Suprapubic skin (tissue), 4 donors: ENCODE data around the gene ATP6V1E1. TPM values are rescaled to one million over a fixed set of nuclear protein-coding genes. Genes with fewer than 3 reads are reported as not detected.

Experiments
- DNase-seq, 2 donors: peaks; one replicate each; pipeline ENCODE4 v3.0.0-alpha.2; 2019; ENCODE audit warnings: low spot score in 2 of 2
- H3K27ac ChIP-seq: fragments of 200-600 bp; sonication (generic); one replicate; pipeline ENCODE4 v1.5.1; 2019
- H3K27me3 ChIP-seq: fragments of 200-600 bp; sonication (generic); one replicate; pipeline ENCODE4 v1.5.1; 2019
- H3K36me3 ChIP-seq: fragments of 200-600 bp; sonication (generic); one replicate; pipeline ENCODE4 v1.5.1; 2019
- H3K4me1 ChIP-seq: fragments of 200-600 bp; sonication (generic); one replicate; pipeline ENCODE4 v1.5.1; 2019
- H3K4me3 ChIP-seq: fragments of 200-600 bp; sonication (generic); one replicate; pipeline ENCODE4 v1.5.1; 2019; ENCODE audit warnings: mild to moderate bottlenecking
- H3K9me3 ChIP-seq: fragments of 200-600 bp; sonication (generic); one replicate; pipeline ENCODE4 v1.5.1; 2019
- EP300 ChIP-seq: sonication (generic); formaldehyde crosslinking; IDR thresholded peaks from one replicate; pipeline ENCODE4 v1.6.1; 2017; ENCODE audit warnings: antibody characterized with exemption
- POLR2A ChIP-seq, 2 donors: fragments of 450-650 bp; IDR thresholded peaks; one replicate each; pipeline ENCODE4 v1.6.1; 2017; ENCODE audit warnings: antibody characterized with exemption in 2 of 2, mild to moderate bottlenecking in 2 of 2, moderate library complexity in 2 of 2
- POLR2AphosphoS5 ChIP-seq, 3 donors: sonication (generic); formaldehyde crosslinking; IDR thresholded peaks; one replicate each; pipeline ENCODE4 v1.6.1; 2017; ENCODE audit warnings: antibody characterized with exemption in 3 of 3
- WGBS: methylation state at CpG from one replicate; pipeline ENCODE4 v1.1.5; 2018; 5-methylcytosine and 5-hydroxymethylcytosine counted together
- total RNA-seq, 4 donors: library from RNA; depleted of rRNA; stranded (reverse); fragments of >200 nt; gene quantifications; one replicate each; pipeline ENCODE4 v1.1.0, GENCODE V29; 2016
- TF ChIP-seq, protein P1 (sequence below), 2 donors: fragments of 200-600 bp in 1 of 2; fragments of 450-650 bp in 1 of 2; sonication (generic) in 1 of 2; IDR thresholded peaks; one replicate each; pipeline ENCODE4 v1.5.1; 2016 to 2019; ENCODE audit warnings: antibody characterized with exemption in 2 of 2, mild to moderate bottlenecking in 1 of 2, moderate library complexity in 1 of 2

Gene ATP6V1E1
- total RNA-seq, 4 donors from 2014 or later, result 106 to 128 (median 115) TPM

DNA sequence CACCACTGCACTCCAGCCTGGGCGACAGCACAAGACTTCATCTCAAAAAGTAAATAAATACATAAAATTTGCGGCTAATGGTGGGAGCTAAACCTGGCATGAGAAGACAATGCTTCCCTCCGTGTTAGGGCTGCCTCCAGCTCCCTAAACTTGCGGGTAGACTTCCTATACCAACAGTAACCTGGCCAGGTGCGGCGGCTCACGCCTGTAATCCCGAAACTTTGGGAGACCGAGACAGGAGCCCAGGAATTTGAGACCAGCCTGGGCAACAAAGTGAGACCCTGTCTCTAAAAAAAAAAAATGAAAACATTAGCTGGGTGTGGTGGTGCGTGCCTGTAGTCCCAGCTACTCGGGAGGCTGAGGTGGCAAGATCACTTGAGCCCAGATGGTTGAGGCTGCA lies 39.9 kb downstream of the ATP6V1E1 start:
- TF ChIP-seq, protein P1, sequence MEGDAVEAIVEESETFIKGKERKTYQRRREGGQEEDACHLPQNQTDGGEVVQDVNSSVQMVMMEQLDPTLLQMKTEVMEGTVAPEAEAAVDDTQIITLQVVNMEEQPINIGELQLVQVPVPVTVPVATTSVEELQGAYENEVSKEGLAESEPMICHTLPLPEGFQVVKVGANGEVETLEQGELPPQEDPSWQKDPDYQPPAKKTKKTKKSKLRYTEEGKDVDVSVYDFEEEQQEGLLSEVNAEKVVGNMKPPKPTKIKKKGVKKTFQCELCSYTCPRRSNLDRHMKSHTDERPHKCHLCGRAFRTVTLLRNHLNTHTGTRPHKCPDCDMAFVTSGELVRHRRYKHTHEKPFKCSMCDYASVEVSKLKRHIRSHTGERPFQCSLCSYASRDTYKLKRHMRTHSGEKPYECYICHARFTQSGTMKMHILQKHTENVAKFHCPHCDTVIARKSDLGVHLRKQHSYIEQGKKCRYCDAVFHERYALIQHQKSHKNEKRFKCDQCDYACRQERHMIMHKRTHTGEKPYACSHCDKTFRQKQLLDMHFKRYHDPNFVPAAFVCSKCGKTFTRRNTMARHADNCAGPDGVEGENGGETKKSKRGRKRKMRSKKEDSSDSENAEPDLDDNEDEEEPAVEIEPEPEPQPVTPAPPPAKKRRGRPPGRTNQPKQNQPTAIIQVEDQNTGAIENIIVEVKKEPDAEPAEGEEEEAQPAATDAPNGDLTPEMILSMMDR (IDR thresholded peaks at IDR 0.05), result no peak
- TF ChIP-seq POLR2A (IDR thresholded peaks at IDR 0.05) (no peak), EP300 (no peak), POLR2AphosphoS5 (IDR thresholded peaks at IDR 0.05) (no peak)
- peaks cover 38% of the 10 kb centered on the region for H3K36me3 ChIP-seq
- WGBS, result 90% methylated on average over 11 of the region's 11 CpGs
- no peaks in the 10 kb centered on the region for H3K9me3 ChIP-seq
- H3K4me3 ChIP-seq, result no peak overlapping the region
- H3K27ac ChIP-seq, result no peak overlapping the region
- H3K27me3 ChIP-seq, result no peaks in the 10 kb centered on the region
- no peaks in the 10 kb centered on the region for H3K4me1 ChIP-seq
- DNase-seq, result no peak

DNA sequence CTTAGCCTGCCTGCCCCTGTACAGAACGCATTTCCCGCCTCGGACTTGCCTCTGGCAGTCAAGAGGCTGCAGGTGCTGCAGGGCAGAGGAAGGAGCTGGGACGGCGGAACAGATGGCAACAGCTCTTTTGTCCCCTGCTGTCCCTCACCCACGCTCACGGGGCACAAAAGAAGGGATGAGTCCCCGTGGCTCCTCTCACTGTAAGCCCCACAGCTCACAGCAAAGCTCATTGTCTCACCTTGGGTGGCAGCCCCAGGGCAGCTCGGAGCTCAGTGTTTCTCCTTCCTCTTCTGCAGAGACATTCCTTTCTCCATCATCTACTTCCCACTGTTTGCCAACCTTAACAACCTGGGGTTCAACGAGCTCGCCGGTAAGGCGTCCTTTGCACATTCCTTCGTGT lies 40.9 kb downstream of the ATP6V1E1 start:
- H3K9me3 ChIP-seq, result no peaks in the 10 kb centered on the region
- H3K4me1 ChIP-seq, result no peaks in the 10 kb centered on the region
- H3K4me3 ChIP-seq, result no peak overlapping the region
- H3K36me3 ChIP-seq, result peaks cover 28% of the 10 kb centered on the region
- H3K27me3 ChIP-seq, result no peaks in the 10 kb centered on the region
- no peak for DNase-seq
- WGBS, result 84% methylated on average over 14 of the region's 14 CpGs
- no peak overlapping the region for H3K27ac ChIP-seq
- TF ChIP-seq POLR2AphosphoS5 (IDR thresholded peaks at IDR 0.05) (no peak), POLR2A (IDR thresholded peaks at IDR 0.05) (no peak), EP300 (no peak)
- TF ChIP-seq, protein P1 (IDR thresholded peaks at IDR 0.05), result no peak

DNA sequence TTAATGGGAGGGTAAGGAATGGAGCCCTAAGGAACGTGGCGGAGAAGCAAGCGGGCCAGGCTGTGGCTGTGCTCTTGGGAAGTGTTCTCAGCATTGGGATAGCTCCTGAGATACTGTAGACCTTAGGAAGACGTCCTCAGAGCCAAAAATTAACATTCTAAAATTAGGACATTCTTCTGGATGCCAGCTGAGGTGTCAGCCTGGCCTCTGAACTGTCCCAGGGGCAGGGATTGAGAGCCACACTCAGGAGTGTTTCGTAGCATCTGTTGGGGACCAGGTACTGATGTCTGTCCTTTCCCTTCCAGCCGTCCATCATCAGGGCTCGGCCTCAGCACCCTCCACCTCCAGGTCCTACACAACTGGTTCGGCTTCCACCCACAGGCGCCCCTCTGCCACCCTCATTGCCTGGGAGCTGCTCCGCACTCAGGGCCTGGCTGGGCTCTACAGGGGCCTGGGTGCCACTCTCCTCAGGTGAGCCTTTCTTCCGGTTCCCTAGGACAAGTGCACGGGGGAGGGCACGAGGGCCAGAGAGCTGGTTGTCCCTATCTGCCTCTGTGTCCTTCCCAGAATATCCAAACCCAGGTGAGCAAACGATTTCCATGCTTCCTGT lies 41.6 kb downstream of the ATP6V1E1 start:
- WGBS, result 85% methylated on average over 14 of the region's 14 CpGs
- H3K4me1 ChIP-seq, result no peaks in the 10 kb centered on the region
- H3K27ac ChIP-seq, result no peak overlapping the region
- H3K27me3 ChIP-seq, result no peaks in the 10 kb centered on the region
- no peak overlapping the region for H3K4me3 ChIP-seq
- H3K36me3 ChIP-seq, result peaks cover 22% of the 10 kb centered on the region
- TF ChIP-seq POLR2AphosphoS5 (IDR thresholded peaks at IDR 0.05) (no peak), POLR2A (IDR thresholded peaks at IDR 0.05) (no peak), EP300 (no peak)
- TF ChIP-seq, protein P1 (IDR thresholded peaks at IDR 0.05), result no peak
- DNase-seq, result no peak
- H3K9me3 ChIP-seq, result no peaks in the 10 kb centered on the region

DNA sequence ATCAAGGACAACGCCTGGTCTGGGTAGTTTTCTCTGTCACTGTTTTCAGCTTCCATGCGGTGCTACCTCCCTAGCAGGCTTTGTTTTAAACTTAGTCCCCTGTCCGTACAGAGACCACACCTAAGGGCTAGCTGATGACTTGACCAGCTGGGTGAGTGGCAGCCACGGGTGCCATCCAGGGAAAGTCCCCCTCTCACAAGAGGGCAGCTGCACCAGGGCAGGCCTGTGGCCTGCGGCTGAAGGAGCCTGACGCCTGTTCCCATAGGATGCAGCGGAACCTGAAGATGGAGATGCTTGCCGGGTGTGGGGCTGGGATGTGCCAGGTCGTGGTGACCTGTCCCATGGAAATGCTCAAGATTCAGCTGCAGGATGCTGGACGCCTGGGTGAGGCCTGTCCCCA lies 45.4 kb downstream of the ATP6V1E1 start:
- no peaks in the 10 kb centered on the region for H3K9me3 ChIP-seq
- H3K36me3 ChIP-seq, result no peaks in the 10 kb centered on the region
- WGBS, result 95% methylated on average over 9 of the region's 10 CpGs
- no peak overlapping the region for H3K27ac ChIP-seq
- peaks cover 5% of the 10 kb centered on the region for H3K4me1 ChIP-seq
- no peaks in the 10 kb centered on the region for H3K27me3 ChIP-seq
- no peak overlapping the region for H3K4me3 ChIP-seq
- DNase-seq, result no peak
- TF ChIP-seq POLR2AphosphoS5 (IDR thresholded peaks at IDR 0.05) (no peak), POLR2A (IDR thresholded peaks at IDR 0.05) (no peak), EP300 (no peak)
- TF ChIP-seq, protein P1 (IDR thresholded peaks at IDR 0.05), result no peak

DNA sequence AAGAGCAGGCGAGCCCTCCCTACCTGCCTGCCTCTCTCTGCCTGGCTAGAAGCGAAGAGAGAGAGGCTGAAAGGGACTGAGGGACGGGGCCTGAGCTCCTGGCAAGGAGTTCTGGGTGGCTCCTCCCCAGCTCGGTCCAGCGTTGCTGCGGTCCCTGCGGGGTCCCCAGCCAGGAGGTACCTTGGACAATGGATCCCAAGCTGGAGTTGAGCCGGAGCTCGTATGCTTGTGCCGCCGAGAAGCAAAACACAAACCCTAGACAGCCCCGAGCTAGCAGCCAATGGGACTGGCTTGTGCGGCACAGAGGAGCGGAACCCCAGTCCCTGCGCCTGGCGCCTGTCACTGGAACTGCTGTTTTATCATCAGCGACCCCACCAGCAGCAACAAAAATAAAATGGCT lies 46.9 kb downstream of the ATP6V1E1 start:
- DNase-seq, result no peak
- WGBS, result 94% methylated on average over 12 of the region's 17 CpGs
- Histone ChIP-seq H3K9me3 (no peaks in the 10 kb centered on the region), H3K4me1 (peaks cover 13% of the 10 kb centered on the region), H3K36me3 (no peaks in the 10 kb centered on the region), H3K27ac (no peak overlapping the region), H3K27me3 (no peaks in the 10 kb centered on the region), H3K4me3 (no peak overlapping the region)
- TF ChIP-seq POLR2AphosphoS5 (IDR thresholded peaks at IDR 0.05) (no peak), POLR2A (IDR thresholded peaks at IDR 0.05) (no peak), EP300 (no peak)
- TF ChIP-seq, protein P1 (IDR thresholded peaks at IDR 0.05), result no peak
